ENCODE measurements around the gene CSF3R. TPM values are rescaled to one million over a fixed set of nuclear protein-coding genes. Genes with fewer than 3 reads are reported as not detected.
A peak's percentile ranks its signal among the peaks of the same experiment; 100 is the strongest.

The CSF3R gene
- total and polyA plus RNA-seq, 9 of the 15 experiments (the other 6 are each of a cell fraction or from before 2014, with no cell fraction given): 0.21 to 0.86 (median 0.40) TPM; not detected in 1

DNA sequence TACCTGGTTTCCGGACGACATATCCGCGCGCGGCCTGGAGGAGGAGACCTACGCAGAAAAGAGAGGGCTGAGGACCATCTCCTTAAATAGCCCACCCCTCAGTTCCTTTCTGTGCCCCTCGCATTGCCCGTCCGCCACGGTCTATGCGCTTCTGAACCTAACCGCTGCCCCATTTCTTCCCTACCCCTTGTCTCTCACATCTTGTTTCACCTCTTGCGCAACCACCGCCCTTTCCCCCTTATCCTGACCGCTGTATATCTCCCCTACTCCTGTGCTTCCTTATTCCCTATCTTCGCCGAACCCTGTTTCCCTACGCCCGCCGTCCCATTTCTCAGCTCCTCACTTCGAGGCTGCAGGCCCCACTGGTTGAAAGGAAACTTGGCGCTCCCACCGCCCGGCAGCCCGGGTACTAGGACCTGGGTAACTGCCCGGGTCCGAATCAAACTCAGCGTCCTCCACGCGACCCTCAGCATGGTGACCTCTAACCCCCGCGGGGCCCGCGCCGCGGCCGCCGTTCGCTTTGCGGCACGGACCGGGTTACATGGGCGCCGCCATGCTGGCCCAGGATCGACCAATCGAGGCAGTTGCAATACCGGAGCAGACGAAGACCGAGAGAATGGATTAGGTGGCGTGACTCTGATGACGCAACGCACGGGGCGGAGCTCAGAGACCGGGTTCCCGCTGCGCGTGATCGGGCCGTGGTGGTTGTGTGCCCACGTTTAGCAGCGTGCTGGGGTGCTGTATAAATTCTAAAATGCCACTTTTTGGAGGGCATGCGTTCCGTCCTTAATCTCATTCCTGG lies 18.7 kb downstream of the CSF3R start, which contains the start of gene MRPS15 (continued):
- TF ChIP-seq, protein P1, sequence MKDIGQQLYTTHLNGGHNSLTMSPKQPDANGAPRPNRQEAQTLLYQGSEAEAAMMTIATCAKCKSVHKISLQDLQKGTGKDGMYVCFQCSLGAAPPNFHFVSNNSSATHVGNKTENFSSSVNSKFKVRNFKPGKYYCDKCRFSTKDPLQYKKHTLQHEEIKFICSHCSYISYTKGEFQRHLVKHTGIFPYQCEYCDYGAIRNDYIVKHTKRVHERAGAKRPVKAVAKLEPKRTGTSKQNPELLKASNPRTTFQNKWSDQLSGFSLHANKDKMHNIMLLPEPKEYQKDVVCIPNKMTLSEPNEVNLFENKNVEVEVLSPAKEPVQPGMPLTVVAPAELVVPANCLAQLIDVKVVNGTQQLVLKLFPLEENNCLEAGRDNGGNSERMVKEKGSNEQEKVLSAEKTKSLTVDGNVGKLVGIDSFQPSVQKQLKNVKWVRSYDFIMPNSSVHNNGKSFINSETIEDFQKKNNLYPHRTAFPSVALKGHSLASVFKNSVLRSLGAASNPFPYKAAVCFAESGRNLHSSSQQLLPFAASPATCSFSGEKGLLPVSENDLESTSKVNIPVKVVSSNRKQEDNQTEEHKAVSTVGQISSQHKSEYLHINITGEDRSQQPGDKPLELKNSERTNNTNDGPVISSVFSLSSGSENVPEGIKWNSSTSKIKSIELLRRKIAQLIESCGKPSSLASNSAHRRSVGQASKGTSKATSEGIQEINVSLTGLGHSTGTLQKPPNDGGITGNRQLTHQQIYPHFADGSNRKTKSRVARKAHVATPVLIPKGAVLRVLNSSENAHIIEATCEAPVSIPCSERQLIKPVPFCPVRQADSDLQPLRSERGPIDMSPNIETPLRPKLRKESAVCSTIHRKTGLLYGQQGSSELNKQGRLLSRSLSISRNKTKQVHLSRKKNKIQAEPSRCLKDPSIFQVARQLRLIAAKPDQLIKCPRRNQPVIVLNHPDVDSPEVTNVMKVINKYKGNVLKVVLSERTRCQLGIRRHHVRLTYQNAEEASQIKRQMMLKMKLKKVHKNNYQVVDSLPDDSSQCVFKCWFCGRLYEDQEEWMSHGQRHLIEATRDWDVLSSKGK (CRISPR knock-in tag; IDR thresholded peaks at IDR 0.05): no peak; the same call in 1 of the 2 replicates
- TF ChIP-seq HDAC6 (IDR thresholded peaks at IDR 0.05; ENCODE audit: low read depth, low read length) (no peak), PKNOX1 (IDR thresholded peaks at IDR 0.05) (0 out of 2 replicates have a peak, but pooled peaks have one; percentile 27), SAFB (IDR thresholded peaks at IDR 0.05; ENCODE audit: borderline replicate concordance, low read depth, low read length) (peak; percentile 35; the same call in 1 of the 2 replicates), HDGF (IDR thresholded peaks at IDR 0.05) (peak; percentile 94; the same call in 1 of the 2 replicates), HNRNPH1 (optimal IDR thresholded peaks at IDR 0.05; ENCODE audit: low read depth, low read length) (no peak), BRD9 (IDR thresholded peaks at IDR 0.05; ENCODE audit: low read depth, partially characterized antibody) (peak; percentile 76), PTBP1 (IDR thresholded peaks at IDR 0.05; ENCODE audit: low read depth, low read length) (peak; percentile 78), ZNF551 (CRISPR knock-in tag; IDR thresholded peaks at IDR 0.05) (no peak), ZNF398 (CRISPR knock-in tag; IDR thresholded peaks at IDR 0.05) (no peak), KLF16 (IDR thresholded peaks at IDR 0.05) (no peak), YBX1 (IDR thresholded peaks at IDR 0.05) (no peak), ZBTB9 (CRISPR knock-in tag; IDR thresholded peaks at IDR 0.05) (peak; percentile 97), ZNF347 (CRISPR knock-in tag; IDR thresholded peaks at IDR 0.05; ENCODE audit: low read depth) (no peak)
- TF ChIP-seq, protein P2, sequence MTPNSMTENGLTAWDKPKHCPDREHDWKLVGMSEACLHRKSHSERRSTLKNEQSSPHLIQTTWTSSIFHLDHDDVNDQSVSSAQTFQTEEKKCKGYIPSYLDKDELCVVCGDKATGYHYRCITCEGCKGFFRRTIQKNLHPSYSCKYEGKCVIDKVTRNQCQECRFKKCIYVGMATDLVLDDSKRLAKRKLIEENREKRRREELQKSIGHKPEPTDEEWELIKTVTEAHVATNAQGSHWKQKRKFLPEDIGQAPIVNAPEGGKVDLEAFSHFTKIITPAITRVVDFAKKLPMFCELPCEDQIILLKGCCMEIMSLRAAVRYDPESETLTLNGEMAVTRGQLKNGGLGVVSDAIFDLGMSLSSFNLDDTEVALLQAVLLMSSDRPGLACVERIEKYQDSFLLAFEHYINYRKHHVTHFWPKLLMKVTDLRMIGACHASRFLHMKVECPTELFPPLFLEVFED (CRISPR knock-in tag; conservative IDR thresholded peaks at IDR 0.05): peak; percentile 96
- TF ChIP-seq, protein P3, sequence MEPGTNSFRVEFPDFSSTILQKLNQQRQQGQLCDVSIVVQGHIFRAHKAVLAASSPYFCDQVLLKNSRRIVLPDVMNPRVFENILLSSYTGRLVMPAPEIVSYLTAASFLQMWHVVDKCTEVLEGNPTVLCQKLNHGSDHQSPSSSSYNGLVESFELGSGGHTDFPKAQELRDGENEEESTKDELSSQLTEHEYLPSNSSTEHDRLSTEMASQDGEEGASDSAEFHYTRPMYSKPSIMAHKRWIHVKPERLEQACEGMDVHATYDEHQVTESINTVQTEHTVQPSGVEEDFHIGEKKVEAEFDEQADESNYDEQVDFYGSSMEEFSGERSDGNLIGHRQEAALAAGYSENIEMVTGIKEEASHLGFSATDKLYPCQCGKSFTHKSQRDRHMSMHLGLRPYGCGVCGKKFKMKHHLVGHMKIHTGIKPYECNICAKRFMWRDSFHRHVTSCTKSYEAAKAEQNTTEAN (CRISPR knock-in tag; IDR thresholded peaks at IDR 0.05): peak; percentile 87

Data from K562 (cell line).